DND-41 (cell line): Measurements from ENCODE around the gene NUP153.

Source experiments
- CTCF ChIP-seq: IDR thresholded peaks from 2 replicates; pipeline ENCODE4 v1.5.1; 2012; ENCODE audit warnings: borderline replicate concordance, low read length, moderate library complexity, mild to moderate bottlenecking; ENCODE audit not compliant: poor library complexity, severe bottlenecking; ENCODE audit errors: extremely low read depth
- EZH2 ChIP-seq: IDR thresholded peaks from 3 replicates; pipeline ENCODE4 v1.6.1; 2012; ENCODE audit warnings: borderline replicate concordance, low read depth, mild to moderate bottlenecking, moderate library complexity, low read length, inconsistent platforms; ENCODE audit not compliant: severe bottlenecking

- TF ChIP-seq CTCF = no peak
- no peak for TF ChIP-seq EZH2
Measured at GRCh38 chr6:17728551-17729222, 22.0 kb upstream of the NUP153 start.
